Activated CD4-positive, alpha-beta T cell treated with anti-CD3 and anti-CD28 coated beads for 48 hours (primary cell): ENCODE data around the gene SDK1.
"Not testable (repeated sequence)": the region's sequence is repeated elsewhere in the genome, so short reads cannot be mapped to it uniquely, and the experiment has no call there.

ENCODE experiments used
- DNase-seq: peaks from one replicate; pipeline ENCODE4 v3.0.0-alpha.2; 2020

The SDK1 gene

GRCh38 chr7:4245135-4245865 is 944.2 kb downstream of the SDK1 start:
- no peak for DNase-seq

GRCh38 chr7:4245866-4246470 is 944.9 kb downstream of the SDK1 start:
- no peak for DNase-seq

GRCh38 chr7:4246536-4246935 is 945.5 kb downstream of the SDK1 start:
- DNase-seq: no peak

GRCh38 chr7:4247106-4247876 is 946.2 kb downstream of the SDK1 start:
- DNase-seq: no peak

- no peak for DNase-seq
Observed at GRCh38 chr7:4248295-4248694, 947.2 kb downstream of the SDK1 start.

GRCh38 chr7:4249241-4249640 is 948.2 kb downstream of the SDK1 start:
- DNase-seq: no peak

GRCh38 chr7:4255336-4255735 is 954.3 kb downstream of the SDK1 start:
- DNase-seq: no peak

- DNase-seq: no peak
Observed at GRCh38 chr7:4256286-4256685, 955.2 kb downstream of the SDK1 start.

- DNase-seq: no peak
Observed at GRCh38 chr7:4257146-4258111, 956.4 kb downstream of the SDK1 start.

- DNase-seq: not testable (repeated sequence)
Observed at GRCh38 chr7:4260116-4260515, 959.1 kb downstream of the SDK1 start.

- no peak for DNase-seq
Observed at GRCh38 chr7:4260867-4261600, 960.0 kb downstream of the SDK1 start.

GRCh38 chr7:4261601-4261960 is 960.5 kb downstream of the SDK1 start:
- DNase-seq: no peak

- DNase-seq: not testable (repeated sequence)
Observed at GRCh38 chr7:4264206-4264605, 963.2 kb downstream of the SDK1 start.

- DNase-seq: no peak
Observed at GRCh38 chr7:4265066-4265465, 964.0 kb downstream of the SDK1 start.

- DNase-seq: no peak
Observed at GRCh38 chr7:4265676-4266075, 964.6 kb downstream of the SDK1 start.

GRCh38 chr7:4266270-4267040 is 965.4 kb downstream of the SDK1 start:
- no peak for DNase-seq

GRCh38 chr7:4267341-4268039 is 966.4 kb downstream of the SDK1 start:
- DNase-seq: no peak

- no peak for DNase-seq
Observed at GRCh38 chr7:4268040-4268965, 967.3 kb downstream of the SDK1 start.

GRCh38 chr7:4269086-4269485 is 968.0 kb downstream of the SDK1 start:
- DNase-seq: no peak

- no peak for DNase-seq
Observed at GRCh38 chr7:4269746-4270145, 968.7 kb downstream of the SDK1 start.
